ENCODE measurements around the gene ATP9A. TPM values are rescaled to one million over a fixed set of nuclear protein-coding genes. Genes with fewer than 3 reads are reported as not detected.

Gene ATP9A
- total RNA-seq, 6 experiments from 2014 or later, result 21.4 to 34.0 (median 22.8) TPM

GRCh38 chr20:51598556-51598955, 169.6 kb downstream of the ATP9A start:
- no peak for DNase-seq
- Mint-ChIP-seq H3K27ac (no peak overlapping the region), H3K4me1 (ENCODE audit: low read depth) (peaks cover 28% of the 10 kb centered on the region), H3K9me3 (no peaks in the 10 kb centered on the region), H3K4me3 (no peak overlapping the region), H3K36me3 (ENCODE audit: low read depth) (peaks cover 11% of the 10 kb centered on the region), H3K27me3 (ENCODE audit: insufficient read depth) (peaks cover 2% of the 10 kb centered on the region)
- no peak for TF ChIP-seq CTCF (IDR thresholded peaks at IDR 0.05)

GRCh38 chr20:51597389-51598231, 170.6 kb downstream of the ATP9A start:
- peaks cover 29% of the 10 kb centered on the region for H3K4me1 Mint-ChIP-seq (ENCODE audit: low read depth)

GRCh38 chr20:51596668-51597388, 171.4 kb downstream of the ATP9A start:
- Mint-ChIP-seq H3K27me3 (ENCODE audit: insufficient read depth) (peaks cover 2% of the 10 kb centered on the region), H3K36me3 (ENCODE audit: low read depth) (peaks cover 11% of the 10 kb centered on the region), H3K27ac (no peak overlapping the region), H3K4me1 (ENCODE audit: low read depth) (peaks cover 29% of the 10 kb centered on the region), H3K4me3 (no peak overlapping the region), H3K9me3 (no peaks in the 10 kb centered on the region)
- DNase-seq, result no peak
- TF ChIP-seq CTCF (IDR thresholded peaks at IDR 0.05), result no peak

More at GRCh38 chr20:51597389-51598231, 170.6 kb downstream of the ATP9A start:
- Mint-ChIP-seq H3K36me3 (ENCODE audit: low read depth) (peaks cover 11% of the 10 kb centered on the region), H3K4me3 (no peak overlapping the region), H3K27me3 (ENCODE audit: insufficient read depth) (peaks cover 2% of the 10 kb centered on the region), H3K9me3 (no peaks in the 10 kb centered on the region), H3K27ac (no peak overlapping the region)
- TF ChIP-seq CTCF (IDR thresholded peaks at IDR 0.05), result no peak
- no peak for DNase-seq

- no peak for TF ChIP-seq CTCF (IDR thresholded peaks at IDR 0.05)
- H3K27me3 Mint-ChIP-seq (ENCODE audit: insufficient read depth), result peaks cover 2% of the 10 kb centered on the region
- no peak overlapping the region for H3K27ac Mint-ChIP-seq
- no peaks in the 10 kb centered on the region for H3K9me3 Mint-ChIP-seq
- peaks cover 29% of the 10 kb centered on the region for H3K4me1 Mint-ChIP-seq (ENCODE audit: low read depth)
- no peak overlapping the region for H3K4me3 Mint-ChIP-seq
- H3K36me3 Mint-ChIP-seq (ENCODE audit: low read depth), result peaks cover 5% of the 10 kb centered on the region
- no peak for DNase-seq
Measured at GRCh38 chr20:51595744-51596143, 172.4 kb downstream of the ATP9A start.

- Mint-ChIP-seq H3K4me3 (peak overlapping the region; percentile 66), H3K4me1 (ENCODE audit: low read depth) (peaks cover 29% of the 10 kb centered on the region), H3K36me3 (ENCODE audit: low read depth) (no peaks in the 10 kb centered on the region), H3K27ac (peak overlapping the region; percentile 72), H3K9me3 (no peaks in the 10 kb centered on the region), H3K27me3 (ENCODE audit: insufficient read depth) (peaks cover 2% of the 10 kb centered on the region)
- DNase-seq, result peak; percentile 79
- peak; percentile 92 for TF ChIP-seq CTCF (IDR thresholded peaks at IDR 0.05)
Measured at GRCh38 chr20:51595058-51595532, 173.1 kb downstream of the ATP9A start.

Measured in HFFc6 (cell line).